HG03139 (cell line): ENCODE measurements around the gene INAFM1.
A peak's percentile ranks its signal among the peaks of the same experiment; 100 is the strongest.
"Not testable (repeated sequence)": the region's sequence is repeated elsewhere in the genome, so short reads cannot be mapped to it uniquely, and the experiment has no call there.

Source experiments
- ATAC-seq: cut with Tn5 transposase; IDR thresholded peaks from one replicate; pipeline ENCODE4 v1.9.1; 2021; ENCODE audit not compliant: unreplicated experiment

The INAFM1 gene

DNA sequence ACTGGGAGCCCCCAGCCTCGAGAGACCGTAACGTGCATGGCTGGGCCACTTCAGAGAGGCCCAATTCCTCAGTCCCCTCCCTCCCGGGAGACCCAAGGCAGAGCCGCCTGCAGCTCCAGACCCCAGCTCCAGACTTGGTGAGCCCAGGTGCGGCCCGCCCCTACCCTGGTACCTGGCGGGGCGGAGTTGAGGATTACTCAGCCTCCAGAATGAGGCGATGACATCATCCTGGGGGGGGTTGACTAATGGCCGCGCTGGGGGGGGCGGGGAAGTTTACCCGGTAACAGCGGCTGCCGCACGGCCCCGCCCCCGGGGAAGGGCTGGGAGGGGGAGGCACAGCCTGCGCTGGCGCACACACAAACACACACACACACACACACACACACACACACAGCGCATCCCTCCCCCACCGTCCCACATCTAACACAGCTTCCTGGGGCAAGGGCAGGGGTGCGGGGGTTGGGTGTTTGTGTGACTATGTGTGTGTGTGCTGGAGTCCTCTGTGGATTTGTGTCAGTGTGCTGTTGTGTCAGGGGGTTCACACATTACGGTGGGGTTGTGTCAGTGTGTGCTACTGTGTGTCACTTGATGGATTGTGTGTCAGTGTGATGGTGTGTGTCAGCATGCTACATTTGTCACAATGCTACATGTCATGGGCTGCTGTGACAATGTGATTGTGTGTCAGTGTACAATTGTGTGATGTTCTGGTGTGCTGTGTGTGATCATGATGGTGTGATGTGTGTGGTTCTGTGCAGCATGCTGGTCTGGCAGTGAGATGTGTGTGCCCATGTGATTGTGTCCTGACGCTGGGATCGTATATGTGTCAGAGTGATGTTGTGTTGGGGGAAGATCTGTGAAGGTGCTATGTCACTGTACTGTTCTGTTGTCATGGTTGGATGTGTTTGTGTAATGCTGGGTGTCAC lies 33.4 kb upstream of the INAFM1 start:
- ATAC-seq: no peak

GRCh38 chr19:47241919-47242577 lies 32.6 kb upstream of the INAFM1 start:
- ATAC-seq: no peak

DNA sequence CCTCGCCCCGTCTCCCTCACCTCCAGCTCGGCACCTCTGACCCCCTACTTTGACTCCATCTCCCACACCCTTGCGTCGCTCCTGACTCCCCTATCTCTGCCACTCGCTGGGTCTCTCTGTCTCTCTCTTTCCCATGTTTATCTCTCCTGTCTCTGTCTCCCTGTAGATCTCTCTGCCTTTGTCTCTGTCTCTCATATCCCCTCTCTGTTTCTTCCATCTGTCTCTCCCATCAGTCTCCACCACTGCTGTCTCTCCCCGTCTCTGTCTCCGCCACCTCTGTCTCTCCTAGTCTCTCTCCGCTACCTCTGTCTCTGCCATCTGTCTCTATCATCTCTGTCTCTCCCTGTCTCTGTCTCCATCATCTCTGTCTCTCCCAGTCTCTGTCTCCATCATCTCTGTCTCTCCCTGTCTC lies 31.3 kb upstream of the INAFM1 start:
- ATAC-seq: no peak

DNA sequence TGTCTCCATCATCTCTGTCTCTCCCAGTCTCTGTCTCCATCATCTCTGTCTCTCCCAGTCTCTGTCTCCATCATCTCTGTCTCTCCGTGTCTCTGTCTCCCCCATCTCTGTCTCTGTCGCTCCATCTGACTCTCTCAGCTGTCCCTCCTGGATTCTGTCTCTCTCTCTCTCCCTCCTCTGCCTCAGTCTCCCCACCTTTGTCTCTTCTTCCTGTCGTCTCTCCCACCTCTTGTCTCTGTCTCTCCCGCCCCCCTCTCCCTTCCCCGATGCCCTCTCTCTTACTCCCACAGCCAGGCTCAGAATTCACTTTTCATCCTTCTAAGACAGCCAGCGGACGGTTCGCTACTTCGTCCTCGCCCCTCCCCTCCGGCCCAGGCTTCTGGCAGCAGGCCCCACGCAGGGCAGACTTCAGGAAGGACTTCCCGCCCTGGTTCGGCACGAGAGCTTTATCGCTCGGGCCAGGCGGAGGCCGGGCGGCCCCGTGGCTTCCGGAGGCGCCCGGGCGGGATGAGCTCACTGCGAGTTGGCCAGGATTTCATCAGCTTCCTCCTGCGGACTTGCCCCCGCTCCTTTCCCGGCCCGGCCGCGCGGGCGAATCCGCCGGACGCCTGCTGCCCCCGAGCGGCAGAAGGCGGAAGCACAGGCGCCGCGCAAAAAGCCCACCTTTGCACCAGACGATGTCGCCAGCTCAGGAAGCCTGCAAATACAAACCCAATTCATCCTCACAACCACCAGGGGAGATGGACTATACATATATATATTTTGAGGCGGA lies 30.7 kb upstream of the INAFM1 start:
- peak; percentile 63 for ATAC-seq

DNA sequence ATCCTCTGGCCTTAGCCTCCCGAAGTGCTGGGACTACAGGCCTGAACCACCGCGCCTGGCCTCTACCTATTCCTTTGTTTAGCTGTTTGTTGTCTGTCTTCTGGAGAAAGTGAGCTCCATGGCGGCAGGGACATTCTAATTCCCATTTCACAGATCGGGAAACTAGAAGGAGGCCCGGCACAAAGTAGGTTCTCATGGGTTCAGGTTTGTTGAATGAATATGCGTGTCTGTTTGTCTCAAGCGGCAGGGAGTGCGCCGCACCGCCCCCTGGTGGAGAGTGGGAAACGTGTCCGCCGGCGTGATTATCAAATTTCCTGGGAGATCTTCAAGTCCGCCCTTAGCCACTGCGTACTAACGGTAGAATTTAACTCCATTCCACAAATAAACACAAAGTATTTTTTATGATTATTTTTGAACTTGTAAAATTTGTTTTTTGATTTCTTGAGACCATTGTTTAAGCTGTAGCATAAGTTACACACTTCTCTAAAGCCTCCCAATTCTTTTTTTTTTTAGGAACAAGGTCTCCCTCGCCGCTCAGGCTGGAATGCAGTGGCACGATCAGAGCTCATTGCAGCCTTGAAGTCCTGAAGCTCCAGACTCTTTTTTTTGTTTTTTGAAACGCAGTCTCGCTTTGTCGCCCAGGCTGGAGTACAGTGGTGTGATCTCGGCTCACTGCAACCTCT lies 27.2 kb upstream of the INAFM1 start:
- ATAC-seq: no peak

- ATAC-seq: not testable (repeated sequence)
Observed at GRCh38 chr19:47253016-47253415, 21.7 kb upstream of the INAFM1 start.

- no peak for ATAC-seq
Observed at GRCh38 chr19:47253467-47253881, 21.2 kb upstream of the INAFM1 start.

GRCh38 chr19:47253970-47254369 lies 20.7 kb upstream of the INAFM1 start:
- ATAC-seq: no peak

GRCh38 chr19:47255879-47256692 lies 18.6 kb upstream of the INAFM1 start, which contains the start of gene CCDC9:
TSS of gene CCDC9 (plus strand) at chr19:47256525. CDS start at chr19:47258401, 1,876 bp downstream.
- ATAC-seq: peak; percentile 36

DNA sequence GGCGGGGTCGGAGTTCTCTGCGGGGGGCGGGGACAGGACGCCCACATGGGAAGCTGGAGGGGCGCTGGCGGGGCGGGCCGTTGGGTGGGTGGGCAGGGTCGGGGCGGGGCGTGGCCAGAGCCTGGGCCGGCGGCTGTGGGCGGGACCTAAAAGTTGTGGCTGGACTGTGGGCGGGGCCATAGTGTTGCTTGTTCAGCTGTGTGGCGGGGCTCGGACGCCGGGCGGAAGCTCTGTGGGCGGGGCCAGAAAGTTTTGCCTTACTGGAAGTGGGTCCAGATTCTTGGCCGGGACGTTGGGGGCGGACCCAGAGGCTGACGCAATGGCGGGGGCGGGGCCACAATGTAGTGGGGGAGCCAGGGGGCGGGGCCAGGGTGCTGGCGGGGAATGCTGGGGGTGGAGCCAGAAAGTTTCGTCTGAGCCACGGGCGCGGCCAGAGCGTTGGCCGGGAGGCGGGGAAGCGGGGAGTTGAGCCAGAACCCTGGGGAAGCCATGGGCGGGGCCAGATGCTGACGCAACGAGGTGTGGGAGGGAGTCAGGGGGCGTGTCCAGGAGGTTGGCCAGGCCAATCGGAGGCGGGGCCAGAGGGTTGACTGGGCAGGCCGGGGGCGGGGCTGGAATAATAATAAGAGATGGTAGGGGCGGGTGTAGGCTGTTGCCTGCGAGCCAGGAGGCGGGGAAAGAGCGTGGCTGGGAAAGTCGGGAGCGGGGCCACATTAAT lies 17.8 kb upstream of the INAFM1 start:
- peak; percentile 58 for ATAC-seq

GRCh38 chr19:47257411-47258169 lies 17.1 kb upstream of the INAFM1 start:
- peak; percentile 1 for ATAC-seq

GRCh38 chr19:47258434-47258833 lies 16.3 kb upstream of the INAFM1 start:
- ATAC-seq: no peak

DNA sequence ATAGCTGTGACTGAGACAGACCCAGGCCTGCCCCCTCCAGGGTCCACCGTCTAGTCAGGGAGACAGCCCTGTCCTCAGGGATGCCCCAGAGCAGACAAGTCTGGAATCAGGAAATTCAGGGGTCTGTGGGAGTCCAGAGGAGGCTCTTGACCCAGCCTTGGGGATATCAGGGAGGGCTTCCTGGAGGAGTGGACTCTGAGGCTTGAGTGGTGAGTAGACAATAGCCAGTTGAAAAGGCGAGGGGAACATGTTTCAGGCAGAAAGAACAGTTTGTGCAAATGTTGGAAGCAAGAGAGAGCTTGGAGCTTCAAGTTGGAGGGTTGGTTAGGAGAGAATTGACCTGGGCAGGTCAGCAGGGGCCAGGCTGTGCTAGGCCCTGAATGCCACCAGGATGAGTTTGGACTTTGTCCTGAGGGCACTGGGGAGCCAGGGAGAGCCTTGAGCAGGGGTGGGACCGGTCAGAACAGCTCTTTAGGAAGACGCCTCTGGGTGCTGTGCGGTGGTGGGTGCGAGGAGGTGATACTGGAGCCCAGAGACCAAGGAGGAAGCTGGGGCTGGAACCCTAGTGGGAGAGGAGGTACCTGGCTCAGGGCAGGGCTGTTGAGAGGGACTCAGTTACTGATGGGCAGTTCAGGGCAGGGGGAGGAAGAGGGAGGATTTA lies 15.7 kb upstream of the INAFM1 start:
- no peak for ATAC-seq

DNA sequence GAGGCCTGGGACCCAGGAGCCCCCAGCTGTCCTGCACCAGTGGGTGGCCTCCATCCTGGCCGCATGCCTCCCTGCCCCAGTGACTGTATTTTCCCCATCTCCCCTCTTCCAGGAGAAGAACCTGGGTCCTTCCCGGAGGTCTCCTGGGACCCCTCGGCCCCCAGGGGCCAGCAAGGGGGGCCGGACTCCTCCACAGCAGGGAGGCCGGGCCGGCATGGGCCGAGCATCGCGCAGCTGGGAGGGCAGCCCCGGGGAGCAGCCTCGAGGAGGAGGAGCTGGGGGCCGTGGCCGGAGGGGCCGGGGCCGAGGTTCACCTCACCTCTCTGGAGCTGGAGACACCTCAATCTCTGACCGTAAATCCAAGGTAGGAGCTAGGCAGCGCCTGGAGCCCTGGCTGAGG lies 14.2 kb upstream of the INAFM1 start:
- ATAC-seq: no peak

DNA sequence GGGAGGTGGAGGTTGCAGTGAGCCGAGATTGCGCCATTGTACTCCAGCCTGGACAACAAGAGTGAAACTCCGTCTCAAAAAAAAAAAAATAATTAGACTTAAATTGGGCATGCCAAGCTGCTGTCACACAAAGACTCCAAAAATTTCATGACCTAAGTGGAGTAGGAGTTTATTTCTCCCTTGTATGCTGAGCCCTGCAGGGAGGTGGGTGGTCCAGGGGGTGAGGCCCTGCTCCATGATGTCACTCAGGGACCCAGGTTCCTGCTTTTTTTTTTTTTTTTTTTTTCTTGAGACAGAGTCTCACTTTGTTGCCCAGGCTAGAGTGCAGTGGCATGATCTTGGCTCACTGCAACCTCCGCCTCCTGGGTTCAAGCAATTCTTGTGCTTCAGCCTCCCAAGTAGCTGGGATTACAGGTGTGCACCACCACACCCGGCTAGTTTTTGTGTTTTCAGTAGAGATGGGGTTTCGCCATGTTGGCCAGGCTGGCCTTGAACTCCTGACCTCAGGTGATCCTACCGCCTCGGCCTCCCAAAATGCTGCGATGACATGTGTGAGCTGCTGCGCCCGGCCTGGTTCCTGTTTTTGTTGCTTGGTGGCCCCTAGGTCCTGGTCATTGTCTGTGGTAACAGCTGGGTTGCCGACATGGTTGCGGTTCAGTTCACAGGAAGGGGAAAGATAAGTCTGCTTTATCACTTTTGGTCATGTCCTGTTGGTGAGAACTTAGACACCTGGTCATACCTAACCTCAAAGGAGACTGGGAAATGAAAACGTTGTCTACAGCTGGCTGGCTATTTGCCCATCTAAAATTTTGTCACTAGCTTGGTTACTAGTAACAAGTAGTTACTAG lies 12.5 kb upstream of the INAFM1 start:
- peak; percentile 42 for ATAC-seq

DNA sequence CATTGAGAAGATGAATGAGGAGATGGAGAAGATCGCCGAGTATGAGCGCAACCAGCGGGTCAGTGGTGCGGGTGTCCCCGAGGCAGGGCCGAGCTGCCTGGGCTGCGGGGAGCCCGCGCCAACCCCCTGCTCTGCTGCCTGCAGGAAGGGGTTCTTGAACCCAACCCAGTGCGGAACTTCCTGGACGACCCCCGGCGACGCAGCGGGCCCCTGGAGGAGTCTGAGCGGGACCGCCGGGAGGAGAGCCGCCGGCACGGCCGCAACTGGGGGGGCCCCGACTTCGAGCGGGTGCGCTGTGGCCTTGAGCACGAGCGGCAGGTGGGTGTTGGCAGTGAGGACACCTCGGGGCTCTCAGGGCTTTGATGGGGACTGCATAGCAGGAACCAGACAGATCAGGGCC lies 10.1 kb upstream of the INAFM1 start:
- ATAC-seq: no peak

DNA sequence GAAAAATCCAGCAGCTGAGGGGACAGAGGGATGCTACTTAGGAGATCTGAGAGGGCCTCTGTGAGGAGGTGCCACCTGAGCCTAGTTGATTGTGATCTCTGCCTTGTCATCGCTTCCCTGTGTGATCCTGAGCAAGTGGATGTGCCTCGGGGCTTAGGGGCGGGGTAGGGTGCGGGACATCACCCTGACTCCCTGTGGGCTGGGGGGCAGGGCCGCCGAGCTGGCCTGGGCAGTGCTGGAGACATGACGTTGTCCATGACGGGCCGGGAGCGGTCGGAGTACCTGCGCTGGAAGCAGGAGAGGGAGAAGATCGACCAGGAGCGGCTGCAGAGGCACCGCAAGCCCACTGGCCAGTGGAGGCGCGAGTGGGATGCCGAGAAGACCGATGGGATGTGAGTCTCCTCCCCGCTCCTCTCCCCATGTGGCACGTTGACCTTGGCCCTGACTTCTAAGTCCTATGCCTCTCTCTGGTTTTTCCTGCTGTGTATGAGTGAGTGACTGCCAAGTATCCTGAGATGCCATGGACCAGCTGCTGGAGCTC lies 8.2 kb upstream of the INAFM1 start:
- no peak for ATAC-seq
